ENCODE data around the gene GPR183. TPM values are rescaled to one million over a fixed set of nuclear protein-coding genes. Genes with fewer than 3 reads are reported as not detected.
A peak's percentile ranks its signal among the peaks of the same experiment; 100 is the strongest.

GPR183 gene
- total and polyA plus RNA-seq, 10 of the 15 experiments (the other 5 are each of a cell fraction or from before 2014, with no cell fraction given): 134 to 669 (median 225) TPM

DNA sequence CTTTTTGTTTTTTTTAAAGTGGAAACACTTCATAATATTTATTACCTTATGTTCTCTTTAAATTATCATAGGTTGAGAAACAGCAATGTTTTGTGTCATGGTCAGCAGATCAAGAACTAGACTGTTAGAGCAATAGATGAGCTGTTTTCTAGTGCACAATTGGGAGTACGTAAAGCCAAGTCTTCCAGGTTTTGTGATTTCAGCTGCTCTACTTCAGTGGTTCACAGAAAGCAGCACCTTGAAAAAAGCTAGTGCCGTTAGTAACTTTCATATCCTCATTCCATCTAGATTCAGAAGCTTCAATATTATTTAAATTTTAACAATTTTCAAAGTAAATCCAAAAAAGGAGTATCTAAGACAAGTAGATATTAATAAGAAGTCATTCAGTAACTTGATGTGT lies 50.9 kb downstream of the GPR183 start:
- ChIA-PET RAD21 (ENCODE audit: unreplicated experiment) (interaction anchor here (0.5 to 4.3 kb wide), 16 partner anchors 8 to 490 kb away, joined by 3 to 37 read pairs (median 6); no protein-coding TSS in a partner anchor), SMC1A (ENCODE audit: uncharacterized antibody, unreplicated experiment) (interaction anchor here (0.8 to 4.7 kb wide), 15 partner anchors 8 to 112 kb away, joined by 3 to 58 read pairs (median 5); partner anchors contain the start of gene UBAC2), CTCF (interaction anchor here (0.8 to 5.1 kb wide), 12 partner anchors 8 to 180 kb away, joined by 3 to 68 read pairs (median 5); partner anchors contain the start of gene UBAC2), POLR2A (interaction anchor here (0.6 to 1.9 kb wide), 5 partner anchors 25 to 56 kb away, joined by 3 to 6 read pairs (median 4); partner anchors contain the start of gene UBAC2)
- BruUV-seq (replicated peaks): no TSS peak
- DNase-seq (ENCODE audit: low read depth, low spot score): no peak
- Histone ChIP-seq H3K9ac (ENCODE audit: control insufficient read depth, insufficient read depth, low read length) (no peak overlapping the region), H3K36me3 (ENCODE audit: control insufficient read depth in 2 of 2, insufficient read depth in 2 of 2, low read length in 1 of 2) (peaks cover 5 to 8% of the 10 kb centered on the region in 2 experiments; a peak in 3 of 4 replicates), H3K27me3 (replicated peaks in 1 of 2; ENCODE audit: control insufficient read depth in 2 of 2, insufficient read depth in 2 of 2, low read length in 1 of 2) (no peaks in the 10 kb centered on the region), H3K9me3 (replicated peaks; ENCODE audit: control insufficient read depth, insufficient read depth, low read length) (no peaks in the 10 kb centered on the region), H4K20me1 (ENCODE audit: control insufficient read depth, insufficient read depth) (no peaks in the 10 kb centered on the region), H3K4me3 (no peak overlapping the region), H3K4me2 (ENCODE audit: control insufficient read depth, insufficient read depth) (no peak overlapping the region; the same call in 1 of the 2 replicates), H3K4me1 (ENCODE audit: control insufficient read depth, insufficient read depth, low read length) (peaks cover 21% of the 10 kb centered on the region), H3K79me2 (ENCODE audit: control insufficient read depth, insufficient read depth, low read length) (peaks cover 2% of the 10 kb centered on the region), H2AFZ (ENCODE audit: control insufficient read depth, low read depth, low read length) (no peak overlapping the region), H3K27ac (ENCODE audit: control insufficient read depth, insufficient read depth) (no peak overlapping the region)
- TF ChIP-seq, protein P1, sequence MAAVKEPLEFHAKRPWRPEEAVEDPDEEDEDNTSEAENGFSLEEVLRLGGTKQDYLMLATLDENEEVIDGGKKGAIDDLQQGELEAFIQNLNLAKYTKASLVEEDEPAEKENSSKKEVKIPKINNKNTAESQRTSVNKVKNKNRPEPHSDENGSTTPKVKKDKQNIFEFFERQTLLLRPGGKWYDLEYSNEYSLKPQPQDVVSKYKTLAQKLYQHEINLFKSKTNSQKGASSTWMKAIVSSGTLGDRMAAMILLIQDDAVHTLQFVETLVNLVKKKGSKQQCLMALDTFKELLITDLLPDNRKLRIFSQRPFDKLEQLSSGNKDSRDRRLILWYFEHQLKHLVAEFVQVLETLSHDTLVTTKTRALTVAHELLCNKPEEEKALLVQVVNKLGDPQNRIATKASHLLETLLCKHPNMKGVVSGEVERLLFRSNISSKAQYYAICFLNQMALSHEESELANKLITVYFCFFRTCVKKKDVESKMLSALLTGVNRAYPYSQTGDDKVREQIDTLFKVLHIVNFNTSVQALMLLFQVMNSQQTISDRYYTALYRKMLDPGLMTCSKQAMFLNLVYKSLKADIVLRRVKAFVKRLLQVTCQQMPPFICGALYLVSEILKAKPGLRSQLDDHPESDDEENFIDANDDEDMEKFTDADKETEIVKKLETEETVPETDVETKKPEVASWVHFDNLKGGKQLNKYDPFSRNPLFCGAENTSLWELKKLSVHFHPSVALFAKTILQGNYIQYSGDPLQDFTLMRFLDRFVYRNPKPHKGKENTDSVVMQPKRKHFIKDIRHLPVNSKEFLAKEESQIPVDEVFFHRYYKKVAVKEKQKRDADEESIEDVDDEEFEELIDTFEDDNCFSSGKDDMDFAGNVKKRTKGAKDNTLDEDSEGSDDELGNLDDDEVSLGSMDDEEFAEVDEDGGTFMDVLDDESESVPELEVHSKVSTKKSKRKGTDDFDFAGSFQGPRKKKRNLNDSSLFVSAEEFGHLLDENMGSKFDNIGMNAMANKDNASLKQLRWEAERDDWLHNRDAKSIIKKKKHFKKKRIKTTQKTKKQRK (IDR thresholded peaks at IDR 0.05; ENCODE audit: low read depth, low read length): no peak
- TF ChIP-seq NR2C1 (IDR thresholded peaks at IDR 0.05) (no peak), LARP7 (IDR thresholded peaks at IDR 0.05) (no peak), RAD21 (IDR thresholded peaks at IDR 0.05; ENCODE audit: insufficient read depth, low read depth, low read length) (no peak), NR2F1 (conservative IDR thresholded peaks at IDR 0.05) (no peak), SPI1 (IDR thresholded peaks at IDR 0.05; ENCODE audit: borderline replicate concordance, insufficient read depth, low read depth, low read length) (peak; percentile 59; the same call in 1 of the 2 replicates), YY1 (IDR thresholded peaks at IDR 0.05; ENCODE audit: low read depth, low read length) (no peak), ZBED1 (IDR thresholded peaks at IDR 0.05; ENCODE audit: borderline replicate concordance) (no peak)
- in situ Hi-C loops (cut with MboI): no loop called here
- ATAC-seq: peak; percentile 36
- intact Hi-C loops (cut with micrococcal nuclease; ENCODE audit: unreplicated experiment): no loop called here
- no peak for FAIRE-seq
- 67% methylated on average over 2 of the region's 2 CpGs for WGBS (ENCODE audit: insufficient coverage, insufficient replicate concordance, low lambda C conversion rate, missing lambda C conversion rate)

Data from GM12878 (cell line).